Suprapubic skin (tissue), 4 donors: ENCODE measurements around the gene UBTD1. TPM values are rescaled to one million over a fixed set of nuclear protein-coding genes. Genes with fewer than 3 reads are reported as not detected.
A peak's percentile ranks its signal among the peaks of the same experiment; 100 is the strongest.

ENCODE experiments used
- DNase-seq, 2 donors: peaks; one replicate each; pipeline ENCODE4 v3.0.0-alpha.2; 2019; ENCODE audit warnings: low spot score in 2 of 2
- H3K27ac ChIP-seq: fragments of 200-600 bp; sonication (generic); one replicate; pipeline ENCODE4 v1.5.1; 2019
- H3K27me3 ChIP-seq: fragments of 200-600 bp; sonication (generic); one replicate; pipeline ENCODE4 v1.5.1; 2019
- H3K36me3 ChIP-seq: fragments of 200-600 bp; sonication (generic); one replicate; pipeline ENCODE4 v1.5.1; 2019
- H3K4me1 ChIP-seq: fragments of 200-600 bp; sonication (generic); one replicate; pipeline ENCODE4 v1.5.1; 2019
- H3K4me3 ChIP-seq: fragments of 200-600 bp; sonication (generic); one replicate; pipeline ENCODE4 v1.5.1; 2019; ENCODE audit warnings: mild to moderate bottlenecking
- H3K9me3 ChIP-seq: fragments of 200-600 bp; sonication (generic); one replicate; pipeline ENCODE4 v1.5.1; 2019
- CTCF ChIP-seq, 2 donors: fragments of 200-600 bp in 1 of 2; fragments of 450-650 bp in 1 of 2; sonication (generic) in 1 of 2; IDR thresholded peaks; one replicate each; pipeline ENCODE4 v1.5.1; 2016 to 2019; ENCODE audit warnings: antibody characterized with exemption in 2 of 2, mild to moderate bottlenecking in 1 of 2, moderate library complexity in 1 of 2
- EP300 ChIP-seq: sonication (generic); formaldehyde crosslinking; IDR thresholded peaks from one replicate; pipeline ENCODE4 v1.6.1; 2017; ENCODE audit warnings: antibody characterized with exemption
- POLR2A ChIP-seq, 2 donors: fragments of 450-650 bp; IDR thresholded peaks; one replicate each; pipeline ENCODE4 v1.6.1; 2017; ENCODE audit warnings: antibody characterized with exemption in 2 of 2, mild to moderate bottlenecking in 2 of 2, moderate library complexity in 2 of 2
- POLR2AphosphoS5 ChIP-seq, 3 donors: sonication (generic); formaldehyde crosslinking; IDR thresholded peaks; one replicate each; pipeline ENCODE4 v1.6.1; 2017; ENCODE audit warnings: antibody characterized with exemption in 3 of 3
- WGBS: methylation state at CpG from one replicate; pipeline ENCODE4 v1.1.5; 2018; 5-methylcytosine and 5-hydroxymethylcytosine counted together
- total RNA-seq, 4 donors: library from RNA; depleted of rRNA; stranded (reverse); fragments of >200 nt; gene quantifications; one replicate each; pipeline ENCODE4 v1.1.0, GENCODE V29; 2016

The UBTD1 gene
- total RNA-seq, 4 donors from 2014 or later = 15.2 to 50.8 (median 36.4) TPM

GRCh38 chr10:97499561-97500296 lies 1.0 kb downstream of the UBTD1 start:
- Histone ChIP-seq H3K27ac (peak overlapping the region; percentile 98), H3K9me3 (no peaks in the 10 kb centered on the region), H3K27me3 (no peaks in the 10 kb centered on the region), H3K4me1 (peaks cover 50% of the 10 kb centered on the region), H3K36me3 (no peaks in the 10 kb centered on the region), H3K4me3 (peak overlapping the region; percentile 81)
- DNase-seq = peak; percentile 88 to 89
- WGBS = 10% methylated on average over 14 of the region's 41 CpGs
- TF ChIP-seq POLR2A (IDR thresholded peaks at IDR 0.05) = no peak
- no peak for TF ChIP-seq EP300
- no peak for TF ChIP-seq POLR2AphosphoS5 (IDR thresholded peaks at IDR 0.05)
- TF ChIP-seq CTCF (IDR thresholded peaks at IDR 0.05) = no peak

- H3K27ac ChIP-seq = no peak overlapping the region
- peak overlapping the region; percentile 81 for H3K4me3 ChIP-seq
- peaks cover 45% of the 10 kb centered on the region for H3K4me1 ChIP-seq
- no peaks in the 10 kb centered on the region for H3K36me3 ChIP-seq
- H3K9me3 ChIP-seq = no peaks in the 10 kb centered on the region
- 54% methylated on average over 2 of the region's 2 CpGs for WGBS
- no peak for DNase-seq
- TF ChIP-seq EP300 (no peak), POLR2A (IDR thresholded peaks at IDR 0.05) (no peak), CTCF (IDR thresholded peaks at IDR 0.05) (no peak), POLR2AphosphoS5 (IDR thresholded peaks at IDR 0.05) (no peak)
- H3K27me3 ChIP-seq = no peaks in the 10 kb centered on the region
Observed at GRCh38 chr10:97500297-97500575, 1.5 kb downstream of the UBTD1 start.

GRCh38 chr10:97502916-97503315 lies 4.2 kb downstream of the UBTD1 start:
- Histone ChIP-seq H3K4me3 (no peak overlapping the region), H3K27me3 (no peaks in the 10 kb centered on the region), H3K4me1 (peaks cover 23% of the 10 kb centered on the region), H3K9me3 (no peaks in the 10 kb centered on the region), H3K27ac (no peak overlapping the region), H3K36me3 (no peaks in the 10 kb centered on the region)
- DNase-seq = no peak
- WGBS = 77% methylated on average over 6 of the region's 6 CpGs
- TF ChIP-seq CTCF (IDR thresholded peaks at IDR 0.05) (no peak), EP300 (no peak), POLR2A (IDR thresholded peaks at IDR 0.05) (no peak), POLR2AphosphoS5 (IDR thresholded peaks at IDR 0.05) (no peak)

GRCh38 chr10:97503406-97503805 lies 4.7 kb downstream of the UBTD1 start:
- no peak overlapping the region for H3K27ac ChIP-seq
- 43% methylated on average over 3 of the region's 3 CpGs for WGBS
- no peak for DNase-seq

GRCh38 chr10:97505152-97505551 lies 6.4 kb downstream of the UBTD1 start:
- Histone ChIP-seq H3K4me1 (peaks cover 22% of the 10 kb centered on the region), H3K36me3 (no peaks in the 10 kb centered on the region), H3K27me3 (no peaks in the 10 kb centered on the region), H3K27ac (no peak overlapping the region), H3K4me3 (no peak overlapping the region), H3K9me3 (no peaks in the 10 kb centered on the region)
- DNase-seq = no peak
- TF ChIP-seq CTCF (IDR thresholded peaks at IDR 0.05) = no peak
- TF ChIP-seq POLR2AphosphoS5 (IDR thresholded peaks at IDR 0.05) = no peak
- no peak for TF ChIP-seq POLR2A (IDR thresholded peaks at IDR 0.05)
- no peak for TF ChIP-seq EP300
- 90% methylated on average over 1 of the region's 1 CpG for WGBS

More at GRCh38 chr10:97503406-97503805, 4.7 kb downstream of the UBTD1 start:
- Histone ChIP-seq H3K4me3 (no peak overlapping the region), H3K27me3 (no peaks in the 10 kb centered on the region), H3K9me3 (no peaks in the 10 kb centered on the region), H3K4me1 (peaks cover 24% of the 10 kb centered on the region), H3K36me3 (no peaks in the 10 kb centered on the region)
- no peak for TF ChIP-seq EP300
- TF ChIP-seq POLR2A (IDR thresholded peaks at IDR 0.05) = no peak
- TF ChIP-seq CTCF (IDR thresholded peaks at IDR 0.05) = no peak
- no peak for TF ChIP-seq POLR2AphosphoS5 (IDR thresholded peaks at IDR 0.05)
